Adrenal gland (tissue), 19 donors: ENCODE results near the gene CCDC69. TPM values are rescaled to one million over a fixed set of nuclear protein-coding genes. Genes with fewer than 3 reads are reported as not detected.

Source experiments
- DNase-seq, 7 donors: peaks; one replicate each; pipeline ENCODE4 v3.0.0-alpha.2; 2019 to 2020
- H3K27ac ChIP-seq, 5 donors: fragments of 200-600 bp; sonication (generic) in 4 of 5; 1 replicate in 3 of 5; 2 replicates in 2 of 5; pipeline versions ENCODE4 v1.5.1 to v1.8.0; 2016 to 2020; ENCODE audit warnings: mild to moderate bottlenecking in 1 of 5
- H3K27me3 ChIP-seq: fragments of 200-600 bp; 2 replicates; pipeline ENCODE4 v1.8.0; 2021
- H3K36me3 ChIP-seq, 2 donors: fragments of 200-600 bp; replicated peaks in 1 of 2; 1 replicate in 1 of 2; 2 replicates in 1 of 2; pipeline versions ENCODE4 v1.5.1 to v1.8.0; 2018 to 2022
- H3K4me1 ChIP-seq, 2 donors: fragments of 200-600 bp; replicated peaks in 1 of 2; 1 replicate in 1 of 2; 2 replicates in 1 of 2; pipeline versions ENCODE4 v1.5.1 to v1.8.0; 2018 to 2021
- H3K4me3 ChIP-seq, 4 donors: fragments of 200-600 bp; sonication (generic) in 3 of 4; one replicate each; pipeline ENCODE4 v1.5.1; 2016 to 2018
- H3K9me3 ChIP-seq, 3 donors: fragments of 200-600 bp; sonication (generic) in 1 of 3; replicated peaks in 1 of 3; 1 replicate in 2 of 3; 2 replicates in 1 of 3; pipeline versions ENCODE4 v1.5.1 to v1.8.0; 2016 to 2021
- POLR2A ChIP-seq, 2 donors: fragments of 450-650 bp; IDR thresholded peaks; one replicate each; pipeline ENCODE4 v1.6.1; 2017; ENCODE audit warnings: antibody characterized with exemption in 2 of 2, mild to moderate bottlenecking in 2 of 2, moderate library complexity in 1 of 2
- WGBS, 4 donors: extraction: QIAGEN DNeasy Blood & Tissue Kit in 2 of 4; methylation state at CpG; one replicate each; pipeline versions ENCODE4 v1.1.5 to v1.1.7; 2013 to 2017; 5-methylcytosine and 5-hydroxymethylcytosine counted together
- intact Hi-C, 2 donors: fragments of 100-400 bp; cut with DNase I; formaldehyde crosslinking; loops; one replicate each; pipeline versions ENCODE4 v1.14.1 to v1.15.0; 2022 to 2023
- long read RNA-seq, 10 donors: library from polyadenylated mRNA in 3 of 10; unstranded in 2 of 10; stranded (forward) in 1 of 10; transcript quantifications; one replicate each; pipeline ENCODE4 v2.0.0 and lab custom pipeline, GENCODE V29; 2021 to 2026
- polyA plus RNA-seq, 3 donors: library from polyadenylated mRNA; stranded (reverse); fragments of 200-250 nt in 2 of 3; fragments of 350-450 nt in 1 of 3; fragmentation: Illumina TruSeq in 1 of 3; extraction: RNeasy Lipid Tissue Mini Kit (QIAGEN cat#74804) in 1 of 3; gene quantifications; one replicate each; pipeline ENCODE4 v1.2.3, GENCODE V29; 2013 to 2014
- total RNA-seq, 9 donors: library from RNA; depleted of rRNA in 4 of 9; stranded (reverse); fragments of >200 nt in 4 of 9; fragments of 120-200 nt in 1 of 9; fragmentation: NEBNext Ultra II Directional in 1 of 9; extraction: Animal tissue kit (Norgen Biotek cat#: 25700) in 1 of 9; gene quantifications; one replicate each; pipeline versions ENCODE4 v1.1.0 to v1.2.4, GENCODE V29; 2013 to 2023
- TF ChIP-seq, protein P1 (sequence below), 6 experiments: fragments of 450-650 bp in 4 of 6; fragments of 200-600 bp in 2 of 6; sonication (generic) in 1 of 6; IDR thresholded peaks; 1 replicate in 5 of 6; 2 replicates in 1 of 6; pipeline versions ENCODE4 v1.5.1 to v1.8.0; 2016 to 2021; ENCODE audit warnings: antibody characterized with exemption in 6 of 6, mild to moderate bottlenecking in 2 of 6, moderate library complexity in 1 of 6
- donor health status: healthy with polysubstance abuse.
- donor health status: Bipolar disorder and iron deficiency.
- donor health status: DM: yes; HTN: yes; CAD: no.
- donor health status: DM: no; HTN: no; CAD: no.
- donor health status: DM: no; HTN: no; CAD: no.
- donor health status: DM: yes; HTN: yes; CAD: no.

CCDC69 gene, protein sequence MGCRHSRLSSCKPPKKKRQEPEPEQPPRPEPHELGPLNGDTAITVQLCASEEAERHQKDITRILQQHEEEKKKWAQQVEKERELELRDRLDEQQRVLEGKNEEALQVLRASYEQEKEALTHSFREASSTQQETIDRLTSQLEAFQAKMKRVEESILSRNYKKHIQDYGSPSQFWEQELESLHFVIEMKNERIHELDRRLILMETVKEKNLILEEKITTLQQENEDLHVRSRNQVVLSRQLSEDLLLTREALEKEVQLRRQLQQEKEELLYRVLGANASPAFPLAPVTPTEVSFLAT
- total RNA-seq = 100 to 1,000 TPM; 123 to 241 (median 175) TPM
- 100 to 1,000 TPM in 2 of 3 donors, 10 to 100 TPM in 1; 76.1 to 176 (median 148) TPM for polyA plus RNA-seq
- long read RNA-seq, donor 1, transcript CCDC69-201 (9 exons, 3,451 nt) = major isoform, 30 of 45 reads
- long read RNA-seq, donor 1, partial matches to known transcripts = 7 of 45 reads
- long read RNA-seq, donor 1, other reads (novel, unspliced or antisense) = 8 of 45 reads
- long read RNA-seq, donor 2, transcript CCDC69-201 (9 exons, 3,451 nt) = major isoform, 31 of 42 reads
- long read RNA-seq, donor 2, partial matches to known transcripts = 9 of 42 reads
- long read RNA-seq, donor 2, other reads (novel, unspliced or antisense) = 0 of 42 reads
- long read RNA-seq, donor 3, transcript CCDC69-201 (9 exons, 3,451 nt) = major isoform, 21 of 35 reads
- long read RNA-seq, donor 3, partial matches to known transcripts = 11 of 35 reads
- long read RNA-seq, donor 3, other reads (novel, unspliced or antisense) = 0 of 35 reads
- long read RNA-seq, donor 4, transcript CCDC69-201 (9 exons, 3,451 nt) = major isoform, 37 of 65 reads
- long read RNA-seq, donor 4, partial matches to known transcripts = 9 of 65 reads
- long read RNA-seq, donor 4, other reads (novel, unspliced or antisense) = 19 of 65 reads
- long read RNA-seq, donor 5, transcript CCDC69-201 (9 exons, 3,451 nt) = major isoform, 497 of 580 reads
- long read RNA-seq, donor 5, partial matches to known transcripts = 14 of 580 reads
- long read RNA-seq, donor 5, other reads (novel, unspliced or antisense) = 67 of 580 reads
- long read RNA-seq, donor 6, partial matches to known transcripts = 2 of 7 reads
- long read RNA-seq, donor 6, other reads (novel, unspliced or antisense) = 4 of 7 reads
- long read RNA-seq, donor 7, transcript CCDC69-201 (9 exons, 3,451 nt) = major isoform, 17 of 31 reads
- long read RNA-seq, donor 7, partial matches to known transcripts = 13 of 31 reads
- long read RNA-seq, donor 7, other reads (novel, unspliced or antisense) = 0 of 31 reads
- long read RNA-seq, donor 8, transcript CCDC69-201 (9 exons, 3,451 nt) = major isoform, 37 of 48 reads
- long read RNA-seq, donor 8, partial matches to known transcripts = 8 of 48 reads
- long read RNA-seq, donor 8, other reads (novel, unspliced or antisense) = 0 of 48 reads
- long read RNA-seq, donor 9, transcript CCDC69-201 (9 exons, 3,451 nt) = major isoform, 27 of 39 reads
- long read RNA-seq, donor 9, partial matches to known transcripts = 11 of 39 reads
- long read RNA-seq, donor 9, other reads (novel, unspliced or antisense) = 0 of 39 reads
- long read RNA-seq, donor 10, transcript CCDC69-201 (9 exons, 3,451 nt) = major isoform, 9 of 9 reads
- long read RNA-seq, donor 10, partial matches to known transcripts = 0 of 9 reads
- long read RNA-seq, donor 10, other reads (novel, unspliced or antisense) = 0 of 9 reads

DNA sequence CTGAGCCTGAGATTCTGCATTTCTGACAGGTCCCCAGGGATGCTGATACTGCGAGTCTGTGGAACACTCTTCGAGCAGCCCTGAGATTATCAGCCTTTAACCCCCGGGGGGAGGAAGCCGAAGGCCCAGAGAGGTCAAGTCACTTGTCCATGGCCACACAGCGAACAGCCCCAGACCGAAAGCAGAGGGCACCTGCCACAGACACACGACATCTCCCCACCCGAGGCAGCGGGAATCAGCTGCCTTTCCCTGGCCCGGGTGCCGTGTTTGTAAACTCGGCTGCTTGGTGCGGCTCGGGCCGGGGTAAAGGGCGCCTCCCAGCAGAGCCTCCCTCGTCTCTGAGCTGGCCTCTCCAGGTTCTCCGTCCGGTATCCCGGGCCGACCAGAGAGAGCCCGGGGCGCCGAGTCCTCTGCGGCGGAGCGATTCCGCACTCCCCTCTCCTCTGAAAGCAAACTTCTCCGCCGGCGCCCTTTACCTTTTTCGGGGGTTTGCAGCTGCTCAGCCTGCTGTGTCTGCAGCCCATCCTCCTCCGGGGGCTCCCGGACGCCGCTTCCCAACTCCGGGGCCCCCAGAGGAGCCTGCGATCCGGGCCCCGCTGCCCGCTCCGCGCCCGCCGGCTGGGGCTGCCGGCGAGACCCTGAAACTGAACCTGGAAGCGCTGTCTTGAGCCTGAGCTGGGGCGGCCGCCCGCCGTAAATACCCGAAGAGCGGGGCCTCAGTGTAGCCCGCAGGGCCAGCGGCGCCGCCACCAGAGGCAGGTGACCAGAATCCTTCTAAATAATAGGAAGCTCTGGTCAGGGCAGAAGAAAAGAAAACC, at the start of gene CCDC69:
Gene CCDC69, minus strand, starts transcription at position 646 of the 818 bp plus-strand sequence. Its CDS starts 122 bp downstream, at position 524.
- 0 to 1% (median 1%) methylated on average over 23 to 58 of the region's 58 CpGs for WGBS, 4 donors

DNA sequence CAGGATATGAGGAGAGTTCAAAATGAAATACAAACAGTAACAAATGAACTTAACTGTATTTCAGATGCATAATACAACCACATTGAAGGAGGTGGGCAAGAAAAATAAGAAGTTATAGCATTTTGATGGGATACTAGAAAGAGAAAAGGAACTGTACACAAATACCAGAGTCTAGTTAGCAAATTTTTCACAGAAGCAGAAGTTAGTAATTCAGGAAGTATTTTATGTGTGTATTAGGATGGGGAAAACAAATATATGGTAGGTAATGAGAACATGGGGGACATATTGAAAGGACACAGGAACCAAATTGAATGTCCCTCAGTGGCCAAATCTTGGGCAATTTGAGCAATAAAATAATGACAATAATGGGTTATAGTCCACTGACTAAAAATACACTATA, 47.4 kb upstream of the CCDC69 start:
- no peak overlapping the region for H3K27ac ChIP-seq
- no peaks in the 10 kb centered on the region for H3K4me1 ChIP-seq
- H3K36me3 ChIP-seq = peaks cover 0 to 20% of the 10 kb centered on the region in 2 donors
- H3K27me3 ChIP-seq = no peaks in the 10 kb centered on the region
- intact Hi-C loops = no loop called here
- TF ChIP-seq POLR2A (IDR thresholded peaks at IDR 0.05) = no peak
- TF ChIP-seq, protein P1, sequence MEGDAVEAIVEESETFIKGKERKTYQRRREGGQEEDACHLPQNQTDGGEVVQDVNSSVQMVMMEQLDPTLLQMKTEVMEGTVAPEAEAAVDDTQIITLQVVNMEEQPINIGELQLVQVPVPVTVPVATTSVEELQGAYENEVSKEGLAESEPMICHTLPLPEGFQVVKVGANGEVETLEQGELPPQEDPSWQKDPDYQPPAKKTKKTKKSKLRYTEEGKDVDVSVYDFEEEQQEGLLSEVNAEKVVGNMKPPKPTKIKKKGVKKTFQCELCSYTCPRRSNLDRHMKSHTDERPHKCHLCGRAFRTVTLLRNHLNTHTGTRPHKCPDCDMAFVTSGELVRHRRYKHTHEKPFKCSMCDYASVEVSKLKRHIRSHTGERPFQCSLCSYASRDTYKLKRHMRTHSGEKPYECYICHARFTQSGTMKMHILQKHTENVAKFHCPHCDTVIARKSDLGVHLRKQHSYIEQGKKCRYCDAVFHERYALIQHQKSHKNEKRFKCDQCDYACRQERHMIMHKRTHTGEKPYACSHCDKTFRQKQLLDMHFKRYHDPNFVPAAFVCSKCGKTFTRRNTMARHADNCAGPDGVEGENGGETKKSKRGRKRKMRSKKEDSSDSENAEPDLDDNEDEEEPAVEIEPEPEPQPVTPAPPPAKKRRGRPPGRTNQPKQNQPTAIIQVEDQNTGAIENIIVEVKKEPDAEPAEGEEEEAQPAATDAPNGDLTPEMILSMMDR (IDR thresholded peaks at IDR 0.05) = no peak
- H3K4me3 ChIP-seq = no peak overlapping the region
- H3K9me3 ChIP-seq = no peaks in the 10 kb centered on the region
- DNase-seq = no peak

More for the DNA sequence above, at the start of gene CCDC69:
- peak; percentile 79 to 91 for TF ChIP-seq POLR2A (IDR thresholded peaks at IDR 0.05)
- TF ChIP-seq, protein P1 (IDR thresholded peaks at IDR 0.05) = peak in 5 of 6 experiments; percentile 17 to 33 (median 27)
- Histone ChIP-seq H3K9me3 (no peaks in the 10 kb centered on the region), H3K27me3 (no peaks in the 10 kb centered on the region), H3K27ac (peak within 1 kb of the TSS; percentile 12 to 92 (median 84)), H3K4me3 (peak within 1 kb of the TSS; percentile 39 to 81 (median 72)), H3K36me3 (no peaks in the 10 kb centered on the region), H3K4me1 (peaks cover 22 to 51% of the 10 kb centered on the region in 2 donors)
- intact Hi-C loops = no loop called here
- DNase-seq = peak; percentile 73 to 89 (median 84)

DNA sequence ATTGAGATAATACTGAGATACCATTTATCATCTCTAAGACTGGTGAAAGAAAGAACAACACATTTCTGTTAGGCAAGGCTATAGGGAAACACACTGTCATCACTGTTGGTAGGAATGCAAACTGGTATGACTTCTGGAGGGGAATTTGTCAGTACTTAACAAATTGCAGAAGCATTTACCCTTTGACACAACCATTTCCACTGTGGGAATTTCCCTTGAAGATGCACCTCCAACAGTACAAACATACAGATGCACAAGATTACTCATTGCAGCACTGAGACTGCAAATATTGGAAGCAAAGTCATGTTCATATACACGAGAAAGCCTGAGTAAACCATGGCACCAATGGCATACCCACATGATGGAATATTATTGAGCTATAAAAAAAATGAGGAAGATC, 46.7 kb upstream of the CCDC69 start:
- WGBS, 4 donors = 83 to 90% (median 84%) methylated on average over 1 of the region's 1 CpG
- TF ChIP-seq, protein P1 (IDR thresholded peaks at IDR 0.05) = no peak
- TF ChIP-seq POLR2A (IDR thresholded peaks at IDR 0.05) = no peak
- H3K4me1 ChIP-seq = no peaks in the 10 kb centered on the region
- intact Hi-C loops = no loop called here
- no peak overlapping the region for H3K4me3 ChIP-seq
- H3K27ac ChIP-seq = no peak overlapping the region
- H3K36me3 ChIP-seq = peaks cover 0 to 22% of the 10 kb centered on the region in 2 donors
- H3K27me3 ChIP-seq = no peaks in the 10 kb centered on the region
- no peaks in the 10 kb centered on the region for H3K9me3 ChIP-seq
- DNase-seq = no peak
